HEK293 (cell line): ENCODE data around the gene TMEM119.

Experiments used
- BCL11A ChIP-seq: fragments of 450-650 bp; formaldehyde crosslinking; IDR thresholded peaks from 2 replicates; pipeline ENCODE4 v1.5.1; 2016; ENCODE audit warnings: low read depth, missing biosample characterization, missing genetic modification characterization
- GLIS2 ChIP-seq: fragments of 450-650 bp; formaldehyde crosslinking; IDR thresholded peaks from 2 replicates; pipeline ENCODE4 v1.5.1; 2016; ENCODE audit warnings: missing biosample characterization, missing genetic modification characterization
- KLF1 ChIP-seq: fragments of 450-650 bp; formaldehyde crosslinking; IDR thresholded peaks from 2 replicates; pipeline ENCODE4 v1.5.1; 2016; ENCODE audit warnings: missing biosample characterization, missing genetic modification characterization
- ZFP3 ChIP-seq: fragments of 450-650 bp; formaldehyde crosslinking; IDR thresholded peaks from 2 replicates; pipeline ENCODE4 v1.5.1; 2016; ENCODE audit warnings: low read depth, missing biosample characterization, missing genetic modification characterization
- ZNF423 ChIP-seq: fragments of 450-650 bp; formaldehyde crosslinking; IDR thresholded peaks from 2 replicates; pipeline ENCODE4 v1.5.1; 2016; ENCODE audit warnings: missing biosample characterization, missing genetic modification characterization
- ZNF548 ChIP-seq: fragments of 450-650 bp; formaldehyde crosslinking; IDR thresholded peaks from 2 replicates; pipeline ENCODE4 v1.5.1; 2016; ENCODE audit warnings: missing biosample characterization, missing genetic modification characterization
- ZNF677 ChIP-seq: fragments of 450-650 bp; IDR thresholded peaks from 2 replicates; pipeline ENCODE4 v1.5.0; 2018; ENCODE audit warnings: missing biosample characterization, mild to moderate bottlenecking, missing genetic modification characterization, moderate library complexity
- TF ChIP-seq, protein P1 (sequence below): fragments of 450-650 bp; formaldehyde crosslinking; IDR thresholded peaks from 2 replicates; pipeline ENCODE4 v1.5.1; 2016; ENCODE audit warnings: missing biosample characterization, missing genetic modification characterization
- TF ChIP-seq, protein P2 (sequence below): fragments of 450-650 bp; formaldehyde crosslinking; IDR thresholded peaks from 2 replicates; pipeline ENCODE4 v1.5.1; 2017; ENCODE audit warnings: missing biosample characterization, missing genetic modification characterization
- TF ChIP-seq, protein P3 (sequence below): fragments of 450-650 bp; formaldehyde crosslinking; IDR thresholded peaks from 2 replicates; pipeline ENCODE4 v1.5.1; 2016; ENCODE audit warnings: missing biosample characterization, missing genetic modification characterization

DNA sequence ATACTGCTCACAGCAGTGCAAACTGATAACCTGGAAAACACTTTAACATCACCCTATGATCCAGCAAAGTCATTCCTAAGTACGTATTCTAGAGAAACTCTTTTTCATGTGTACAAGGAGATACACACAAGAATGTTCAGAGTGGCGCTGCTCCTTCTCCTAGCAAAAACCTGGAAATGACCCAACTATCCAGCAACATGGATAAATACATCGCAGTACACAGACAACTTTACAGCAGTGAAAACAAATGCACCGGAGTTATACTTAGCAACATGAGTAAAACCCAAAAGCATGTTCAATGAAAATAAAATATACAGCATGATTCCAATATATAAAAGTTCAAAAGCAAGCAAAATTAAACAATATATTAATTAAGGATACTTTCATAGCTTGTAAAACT lies 55.6 kb downstream of the TMEM119 start:
- TF ChIP-seq, protein P1, sequence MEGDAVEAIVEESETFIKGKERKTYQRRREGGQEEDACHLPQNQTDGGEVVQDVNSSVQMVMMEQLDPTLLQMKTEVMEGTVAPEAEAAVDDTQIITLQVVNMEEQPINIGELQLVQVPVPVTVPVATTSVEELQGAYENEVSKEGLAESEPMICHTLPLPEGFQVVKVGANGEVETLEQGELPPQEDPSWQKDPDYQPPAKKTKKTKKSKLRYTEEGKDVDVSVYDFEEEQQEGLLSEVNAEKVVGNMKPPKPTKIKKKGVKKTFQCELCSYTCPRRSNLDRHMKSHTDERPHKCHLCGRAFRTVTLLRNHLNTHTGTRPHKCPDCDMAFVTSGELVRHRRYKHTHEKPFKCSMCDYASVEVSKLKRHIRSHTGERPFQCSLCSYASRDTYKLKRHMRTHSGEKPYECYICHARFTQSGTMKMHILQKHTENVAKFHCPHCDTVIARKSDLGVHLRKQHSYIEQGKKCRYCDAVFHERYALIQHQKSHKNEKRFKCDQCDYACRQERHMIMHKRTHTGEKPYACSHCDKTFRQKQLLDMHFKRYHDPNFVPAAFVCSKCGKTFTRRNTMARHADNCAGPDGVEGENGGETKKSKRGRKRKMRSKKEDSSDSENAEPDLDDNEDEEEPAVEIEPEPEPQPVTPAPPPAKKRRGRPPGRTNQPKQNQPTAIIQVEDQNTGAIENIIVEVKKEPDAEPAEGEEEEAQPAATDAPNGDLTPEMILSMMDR (tag by site-specific recombination) = no peak
- TF ChIP-seq ZFP3 (tag by site-specific recombination) (no peak), ZNF677 (tag by site-specific recombination) (no peak), ZNF423 (tag by site-specific recombination) (no peak), ZNF548 (tag by site-specific recombination) (no peak), KLF1 (tag by site-specific recombination) (no peak), BCL11A (tag by site-specific recombination) (no peak), GLIS2 (tag by site-specific recombination) (no peak)
- TF ChIP-seq, protein P2, sequence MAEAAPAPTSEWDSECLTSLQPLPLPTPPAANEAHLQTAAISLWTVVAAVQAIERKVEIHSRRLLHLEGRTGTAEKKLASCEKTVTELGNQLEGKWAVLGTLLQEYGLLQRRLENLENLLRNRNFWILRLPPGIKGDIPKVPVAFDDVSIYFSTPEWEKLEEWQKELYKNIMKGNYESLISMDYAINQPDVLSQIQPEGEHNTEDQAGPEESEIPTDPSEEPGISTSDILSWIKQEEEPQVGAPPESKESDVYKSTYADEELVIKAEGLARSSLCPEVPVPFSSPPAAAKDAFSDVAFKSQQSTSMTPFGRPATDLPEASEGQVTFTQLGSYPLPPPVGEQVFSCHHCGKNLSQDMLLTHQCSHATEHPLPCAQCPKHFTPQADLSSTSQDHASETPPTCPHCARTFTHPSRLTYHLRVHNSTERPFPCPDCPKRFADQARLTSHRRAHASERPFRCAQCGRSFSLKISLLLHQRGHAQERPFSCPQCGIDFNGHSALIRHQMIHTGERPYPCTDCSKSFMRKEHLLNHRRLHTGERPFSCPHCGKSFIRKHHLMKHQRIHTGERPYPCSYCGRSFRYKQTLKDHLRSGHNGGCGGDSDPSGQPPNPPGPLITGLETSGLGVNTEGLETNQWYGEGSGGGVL (tag by site-specific recombination) = no peak
- TF ChIP-seq, protein P3, sequence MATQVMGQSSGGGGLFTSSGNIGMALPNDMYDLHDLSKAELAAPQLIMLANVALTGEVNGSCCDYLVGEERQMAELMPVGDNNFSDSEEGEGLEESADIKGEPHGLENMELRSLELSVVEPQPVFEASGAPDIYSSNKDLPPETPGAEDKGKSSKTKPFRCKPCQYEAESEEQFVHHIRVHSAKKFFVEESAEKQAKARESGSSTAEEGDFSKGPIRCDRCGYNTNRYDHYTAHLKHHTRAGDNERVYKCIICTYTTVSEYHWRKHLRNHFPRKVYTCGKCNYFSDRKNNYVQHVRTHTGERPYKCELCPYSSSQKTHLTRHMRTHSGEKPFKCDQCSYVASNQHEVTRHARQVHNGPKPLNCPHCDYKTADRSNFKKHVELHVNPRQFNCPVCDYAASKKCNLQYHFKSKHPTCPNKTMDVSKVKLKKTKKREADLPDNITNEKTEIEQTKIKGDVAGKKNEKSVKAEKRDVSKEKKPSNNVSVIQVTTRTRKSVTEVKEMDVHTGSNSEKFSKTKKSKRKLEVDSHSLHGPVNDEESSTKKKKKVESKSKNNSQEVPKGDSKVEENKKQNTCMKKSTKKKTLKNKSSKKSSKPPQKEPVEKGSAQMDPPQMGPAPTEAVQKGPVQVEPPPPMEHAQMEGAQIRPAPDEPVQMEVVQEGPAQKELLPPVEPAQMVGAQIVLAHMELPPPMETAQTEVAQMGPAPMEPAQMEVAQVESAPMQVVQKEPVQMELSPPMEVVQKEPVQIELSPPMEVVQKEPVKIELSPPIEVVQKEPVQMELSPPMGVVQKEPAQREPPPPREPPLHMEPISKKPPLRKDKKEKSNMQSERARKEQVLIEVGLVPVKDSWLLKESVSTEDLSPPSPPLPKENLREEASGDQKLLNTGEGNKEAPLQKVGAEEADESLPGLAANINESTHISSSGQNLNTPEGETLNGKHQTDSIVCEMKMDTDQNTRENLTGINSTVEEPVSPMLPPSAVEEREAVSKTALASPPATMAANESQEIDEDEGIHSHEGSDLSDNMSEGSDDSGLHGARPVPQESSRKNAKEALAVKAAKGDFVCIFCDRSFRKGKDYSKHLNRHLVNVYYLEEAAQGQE (tag by site-specific recombination) = no peak
